K562 treated with DMSO at 1 percent for 24 hours (cell line): ENCODE results near the gene SLC25A40. TPM values are rescaled to one million over a fixed set of nuclear protein-coding genes. Genes with fewer than 3 reads are reported as not detected.

Experiments used
- total RNA-seq: library from RNA; unstranded; fragments of 300-600 nt; gene quantifications from 2 replicates; pipeline ENCODE4 v1.2.3, GENCODE V29; 2022; ENCODE audit warnings: low read depth; ENCODE audit not compliant: insufficient read depth

The SLC25A40 gene, protein sequence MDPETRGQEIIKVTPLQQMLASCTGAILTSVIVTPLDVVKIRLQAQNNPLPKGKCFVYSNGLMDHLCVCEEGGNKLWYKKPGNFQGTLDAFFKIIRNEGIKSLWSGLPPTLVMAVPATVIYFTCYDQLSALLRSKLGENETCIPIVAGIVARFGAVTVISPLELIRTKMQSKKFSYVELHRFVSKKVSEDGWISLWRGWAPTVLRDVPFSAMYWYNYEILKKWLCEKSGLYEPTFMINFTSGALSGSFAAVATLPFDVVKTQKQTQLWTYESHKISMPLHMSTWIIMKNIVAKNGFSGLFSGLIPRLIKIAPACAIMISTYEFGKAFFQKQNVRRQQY
- total RNA-seq, result 8.1 and 9.5 TPM in 2 replicates

DNA sequence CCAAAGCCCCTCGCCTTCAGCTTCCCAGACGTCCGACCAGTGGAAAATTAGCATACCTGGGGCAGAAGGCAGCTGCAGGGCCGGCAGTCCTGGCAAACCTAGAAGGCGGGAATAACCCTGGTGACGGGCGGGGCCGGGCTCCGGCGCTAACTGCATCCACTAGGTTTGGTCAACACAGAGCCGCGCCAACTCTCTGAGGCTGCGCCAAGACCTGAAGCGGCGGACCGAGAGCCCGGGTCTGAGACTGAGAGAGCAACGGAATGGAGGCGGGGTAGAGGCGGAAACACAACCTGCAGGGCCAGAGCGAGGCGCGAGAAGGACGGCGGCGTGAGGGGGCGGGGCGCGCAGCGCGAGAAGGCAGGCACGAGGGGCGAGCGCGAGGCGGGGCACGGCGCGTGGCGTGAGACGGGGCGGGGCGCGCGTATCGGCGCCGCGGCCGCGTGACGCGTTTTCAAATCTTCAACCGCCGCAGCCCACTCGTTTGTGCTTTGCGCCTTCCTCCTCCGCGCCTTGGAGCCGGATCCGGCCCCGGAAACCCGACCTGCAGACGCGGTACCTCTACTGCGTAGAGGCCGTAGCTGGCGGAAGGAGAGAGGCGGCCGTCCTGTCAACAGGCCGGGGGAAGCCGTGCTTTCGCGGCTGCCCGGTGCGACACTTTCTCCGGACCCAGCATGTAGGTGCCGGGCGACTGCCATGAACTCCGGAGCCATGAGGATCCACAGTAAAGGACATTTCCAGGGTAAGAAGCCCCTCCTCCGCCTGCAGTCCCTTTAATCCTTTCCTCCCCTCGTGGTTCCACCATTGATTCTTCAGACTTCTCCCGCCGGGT is at the start of gene SLC25A40, which contains the start of gene DBF4:
Gene SLC25A40, minus strand, starts transcription at position 321 of the 829 bp plus-strand sequence. CDS start 17,633 bp downstream, outside the sequence.
Gene DBF4, plus strand, starts transcription at position 454 of the 829 bp plus-strand sequence. Its CDS starts 240 bp downstream, at position 694.

Other genes starting within 250 kb of the SLC25A40 start
- not detected in 2 replicates for gene RUNDC3B, start 248.0 kb downstream of the SLC25A40 start, total RNA-seq
- 27.8 and 36.5 TPM in 2 replicates for gene DBF4, start 133 bp upstream of the SLC25A40 start, total RNA-seq
- gene ADAM22, start 57.9 kb upstream of the SLC25A40 start, total RNA-seq, result 0.51 TPM in 1 of 2 replicates, not detected in the other